ENCODE measurements around the gene DAZ3.
"Not testable (repeated sequence)": the region's sequence is repeated elsewhere in the genome, so short reads cannot be mapped to it uniquely, and the experiment has no call there.

DAZ3 gene, protein sequence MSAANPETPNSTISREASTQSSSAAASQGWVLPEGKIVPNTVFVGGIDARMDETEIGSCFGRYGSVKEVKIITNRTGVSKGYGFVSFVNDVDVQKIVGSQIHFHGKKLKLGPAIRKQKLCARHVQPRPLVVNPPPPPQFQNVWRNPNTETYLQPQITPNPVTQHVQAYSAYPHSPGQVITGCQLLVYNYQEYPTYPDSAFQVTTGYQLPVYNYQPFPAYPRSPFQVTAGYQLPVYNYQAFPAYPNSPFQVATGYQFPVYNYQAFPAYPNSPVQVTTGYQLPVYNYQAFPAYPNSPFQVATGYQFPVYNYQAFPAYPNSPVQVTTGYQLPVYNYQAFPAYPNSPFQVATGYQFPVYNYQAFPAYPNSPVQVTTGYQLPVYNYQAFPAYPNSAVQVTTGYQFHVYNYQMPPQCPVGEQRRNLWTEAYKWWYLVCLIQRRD

DNA sequence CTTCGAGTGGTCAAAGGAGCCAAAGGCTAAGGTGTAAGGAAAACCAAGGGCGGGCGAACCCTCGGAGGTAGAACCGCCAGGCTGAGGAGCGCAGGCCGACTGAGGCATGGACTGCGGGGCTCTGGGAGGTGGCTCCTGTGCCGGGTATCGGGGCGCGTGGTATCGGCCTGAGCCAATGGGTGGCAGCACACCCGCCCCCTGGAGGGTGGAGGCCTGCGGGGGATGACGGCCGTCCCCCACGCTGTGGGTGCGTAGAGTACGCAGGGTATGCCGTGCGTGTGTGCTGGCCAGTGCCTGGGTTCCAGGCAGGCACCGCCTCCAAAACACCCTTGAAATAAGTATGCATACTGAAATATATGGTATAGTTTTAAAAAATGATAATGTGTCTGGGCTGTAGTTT, at the start of gene DAZ3:
DAZ3 (minus strand) TSS at position 101 of the 400 bp plus-strand sequence. CDS start 208 bp downstream, outside the sequence.
- not testable (repeated sequence) for DNase-seq (ENCODE audit: low spot score)

- not testable (repeated sequence) for DNase-seq (ENCODE audit: low spot score)
Measured at GRCh38 chrY:24833619-24834018, 20.4 kb upstream of the DAZ3 start, which contains the start of gene DAZ4. Gene DAZ4, plus strand, starts transcription at chrY:24833919. Its CDS starts 208 bp downstream, at chrY:24834127.

DNA sequence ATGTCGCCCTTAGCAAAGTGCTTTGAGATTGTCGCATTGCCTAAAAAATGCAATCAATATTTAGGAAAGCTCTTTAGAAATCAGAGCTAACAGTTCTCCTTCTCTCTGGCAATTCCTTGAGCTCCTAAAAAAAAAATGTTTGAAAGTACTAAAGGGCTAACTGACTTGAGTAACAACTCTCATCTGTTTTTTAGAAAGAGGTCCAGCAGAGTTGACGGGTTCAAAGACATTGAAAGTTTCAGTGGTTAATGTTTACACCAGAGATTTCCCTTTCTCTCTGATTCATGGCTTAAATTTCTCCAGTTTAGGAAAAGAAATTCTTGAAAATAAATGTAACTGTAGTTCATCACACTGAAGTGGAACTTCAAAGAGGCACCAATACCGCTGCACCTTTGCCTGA, 11.9 kb upstream of the DAZ3 start:
- DNase-seq (ENCODE audit: low spot score) = not testable (repeated sequence)

GRCh38 chrY:24824184-24824879, 11.1 kb upstream of the DAZ3 start:
- not testable (repeated sequence) for DNase-seq (ENCODE audit: low spot score)

GRCh38 chrY:24821836-24822235, 8.6 kb upstream of the DAZ3 start:
- not testable (repeated sequence) for DNase-seq (ENCODE audit: low spot score)
